Prostate gland (tissue), 2 donors: ENCODE data around the gene TROAP.

Experiments
- POLR2A ChIP-seq: fragments of 450-650 bp; IDR thresholded peaks from one replicate; pipeline ENCODE4 v1.6.1; 2016; ENCODE audit warnings: antibody characterized with exemption, mild to moderate bottlenecking
- POLR2AphosphoS5 ChIP-seq: sonication (generic); formaldehyde crosslinking; IDR thresholded peaks from one replicate; pipeline ENCODE4 v1.6.1; 2017; ENCODE audit warnings: antibody characterized with exemption
- TF ChIP-seq, protein P1 (sequence below), 4 experiments: fragments of 200-600 bp in 2 of 4; fragments of 450-650 bp in 2 of 4; sonication (generic) in 2 of 4; IDR thresholded peaks; 1 replicate in 3 of 4; 2 replicates in 1 of 4; pipeline ENCODE4 v1.5.1; 2016 to 2019; ENCODE audit warnings: antibody characterized with exemption in 4 of 4, mild to moderate bottlenecking in 2 of 4, moderate library complexity in 2 of 4

DNA sequence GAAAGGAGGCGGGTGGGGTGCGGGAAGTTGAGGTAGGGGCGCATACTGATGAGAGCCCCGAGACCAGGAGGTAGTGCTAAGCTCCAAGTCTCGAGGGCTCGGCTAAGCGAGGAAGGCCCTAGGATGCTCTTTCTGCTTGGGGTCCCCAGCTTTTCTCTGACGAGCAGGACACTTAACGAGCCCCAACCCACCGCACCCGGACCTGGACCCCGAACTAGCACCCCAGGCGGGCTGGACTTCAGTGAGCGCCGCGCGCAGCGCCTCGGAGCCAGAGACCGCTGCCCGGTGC lies 18.7 kb downstream of the TROAP start:
- TF ChIP-seq, protein P1, sequence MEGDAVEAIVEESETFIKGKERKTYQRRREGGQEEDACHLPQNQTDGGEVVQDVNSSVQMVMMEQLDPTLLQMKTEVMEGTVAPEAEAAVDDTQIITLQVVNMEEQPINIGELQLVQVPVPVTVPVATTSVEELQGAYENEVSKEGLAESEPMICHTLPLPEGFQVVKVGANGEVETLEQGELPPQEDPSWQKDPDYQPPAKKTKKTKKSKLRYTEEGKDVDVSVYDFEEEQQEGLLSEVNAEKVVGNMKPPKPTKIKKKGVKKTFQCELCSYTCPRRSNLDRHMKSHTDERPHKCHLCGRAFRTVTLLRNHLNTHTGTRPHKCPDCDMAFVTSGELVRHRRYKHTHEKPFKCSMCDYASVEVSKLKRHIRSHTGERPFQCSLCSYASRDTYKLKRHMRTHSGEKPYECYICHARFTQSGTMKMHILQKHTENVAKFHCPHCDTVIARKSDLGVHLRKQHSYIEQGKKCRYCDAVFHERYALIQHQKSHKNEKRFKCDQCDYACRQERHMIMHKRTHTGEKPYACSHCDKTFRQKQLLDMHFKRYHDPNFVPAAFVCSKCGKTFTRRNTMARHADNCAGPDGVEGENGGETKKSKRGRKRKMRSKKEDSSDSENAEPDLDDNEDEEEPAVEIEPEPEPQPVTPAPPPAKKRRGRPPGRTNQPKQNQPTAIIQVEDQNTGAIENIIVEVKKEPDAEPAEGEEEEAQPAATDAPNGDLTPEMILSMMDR (IDR thresholded peaks at IDR 0.05) = no peak
- TF ChIP-seq POLR2AphosphoS5 = no peak
- TF ChIP-seq POLR2A = no peak
